Stimulated activated CD4-positive, alpha-beta T cell treated with anti-CD3 and anti-CD28 coated beads, Interleukin-12 subunit alpha, Interleukin-12 subunit beta, amount 100 ng/mL, for 48 hours (primary cell): ENCODE results near the gene DVL1.

ENCODE experiments used
- DNase-seq, 3 donors: peaks; one replicate each; pipeline ENCODE4 v3.0.0-alpha.2; 2020; ENCODE audit warnings: low read depth in 2 of 3, low spot score in 1 of 3

The DVL1 gene

DNA sequence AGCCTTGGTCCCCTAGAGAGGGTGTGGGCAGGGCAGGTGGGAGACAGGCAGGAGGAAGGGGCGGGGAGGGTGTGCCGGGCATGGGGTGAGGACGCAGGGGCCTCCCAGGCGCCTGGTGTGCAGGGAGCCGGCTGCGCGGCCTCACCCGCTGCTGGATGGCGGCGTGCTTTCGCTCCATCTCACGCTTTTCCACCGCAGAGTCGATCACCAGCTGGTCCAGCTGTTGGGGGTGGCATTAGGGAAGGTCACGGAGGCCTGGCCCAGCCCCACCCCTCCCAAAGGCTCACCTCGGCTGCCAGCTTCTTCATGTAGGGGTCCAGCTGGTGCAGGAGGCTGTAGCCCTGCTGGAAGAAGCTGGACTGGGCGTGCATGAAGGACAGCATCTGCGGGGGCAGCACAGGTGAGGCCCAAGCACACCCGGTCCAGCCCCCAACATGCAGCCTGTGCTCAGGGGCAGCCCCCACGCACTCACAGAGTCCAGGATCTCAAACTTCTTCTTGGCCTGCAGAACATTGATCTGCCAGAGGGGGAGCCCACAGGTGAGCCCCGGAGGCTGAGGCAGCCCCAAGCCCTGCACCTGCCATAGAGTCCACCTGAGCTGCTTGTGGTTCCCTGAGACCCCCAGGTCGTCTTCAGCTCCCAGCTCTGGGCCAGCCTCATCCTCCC, 49.4 kb downstream of the DVL1 start:
- no peak for DNase-seq

- no peak for DNase-seq
These were observed 50.1 kb downstream of the DVL1 start for GRCh38 chr1:1298861-1299685.

GRCh38 chr1:1297802-1298424, 51.3 kb downstream of the DVL1 start:
- no peak for DNase-seq

- DNase-seq: no peak
These were observed 52.9 kb downstream of the DVL1 start for GRCh38 chr1:1296070-1297061.

DNA sequence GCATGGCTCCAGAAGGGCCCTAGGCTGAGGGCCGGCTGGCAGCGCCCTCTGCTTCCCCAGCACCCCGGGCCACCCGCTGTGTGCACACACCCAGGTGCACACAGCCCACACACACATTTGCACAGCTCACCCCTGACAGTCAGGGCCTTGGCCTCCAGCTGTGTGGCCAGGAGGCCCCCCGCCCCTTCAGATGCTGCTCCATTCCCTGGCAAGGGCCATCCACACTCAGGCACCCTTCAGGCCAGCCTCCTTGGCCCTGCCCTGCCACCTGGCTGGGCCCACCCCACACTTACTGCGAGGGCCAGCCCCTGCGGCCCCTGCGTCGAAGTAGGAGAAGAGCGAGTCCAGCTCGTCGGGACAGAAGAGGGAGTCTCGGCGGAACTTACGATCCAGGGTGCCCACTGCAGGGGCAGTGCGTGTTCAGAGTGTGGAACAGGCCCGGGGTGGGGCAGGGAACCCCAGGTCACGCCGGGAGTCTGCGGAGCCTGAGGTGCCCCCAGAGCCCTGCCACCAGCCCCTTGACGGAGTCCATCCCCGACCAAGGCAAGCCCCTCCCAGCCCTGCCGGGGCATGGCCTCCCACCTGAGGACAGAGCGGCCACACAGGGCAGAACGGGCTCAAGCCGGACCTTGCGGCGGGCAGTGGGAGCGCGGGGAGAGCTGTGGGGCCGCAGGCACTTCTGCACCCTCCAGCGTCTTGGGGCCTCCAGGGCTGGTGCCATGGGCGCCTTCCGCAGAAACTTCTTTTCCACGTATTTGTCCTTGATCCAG, 53.9 kb downstream of the DVL1 start:
- DNase-seq: no peak

GRCh38 chr1:1294250-1294890, 54.8 kb downstream of the DVL1 start:
- no peak for DNase-seq

GRCh38 chr1:1293263-1294249, 55.7 kb downstream of the DVL1 start:
- no peak for DNase-seq

DNA sequence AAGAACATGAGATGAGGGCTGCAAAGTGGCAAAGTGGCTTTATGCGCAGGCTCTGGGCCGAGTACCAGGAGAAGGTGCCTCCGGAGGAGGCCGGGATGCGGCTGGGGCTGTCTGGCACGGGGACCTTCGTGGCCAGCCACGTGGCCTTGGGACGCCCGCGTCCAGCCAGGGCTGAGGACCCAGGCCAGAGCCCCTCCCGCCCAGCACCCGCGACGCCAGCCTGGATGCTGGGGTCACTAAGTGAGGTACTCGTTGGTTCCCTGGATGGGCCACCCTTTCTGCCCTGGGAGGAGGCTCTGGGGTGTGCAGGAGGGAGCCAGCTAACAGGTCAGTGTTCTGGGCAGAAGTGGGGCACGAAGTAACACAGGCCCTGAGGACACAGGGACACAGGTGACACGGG, 56.4 kb downstream of the DVL1 start:
- DNase-seq: no peak

- DNase-seq: no peak
These were observed 56.8 kb downstream of the DVL1 start for GRCh38 chr1:1292442-1292779.

GRCh38 chr1:1291548-1292441, 57.4 kb downstream of the DVL1 start:
- DNase-seq: peak in 1 of 3 donors; percentile 40

DNA sequence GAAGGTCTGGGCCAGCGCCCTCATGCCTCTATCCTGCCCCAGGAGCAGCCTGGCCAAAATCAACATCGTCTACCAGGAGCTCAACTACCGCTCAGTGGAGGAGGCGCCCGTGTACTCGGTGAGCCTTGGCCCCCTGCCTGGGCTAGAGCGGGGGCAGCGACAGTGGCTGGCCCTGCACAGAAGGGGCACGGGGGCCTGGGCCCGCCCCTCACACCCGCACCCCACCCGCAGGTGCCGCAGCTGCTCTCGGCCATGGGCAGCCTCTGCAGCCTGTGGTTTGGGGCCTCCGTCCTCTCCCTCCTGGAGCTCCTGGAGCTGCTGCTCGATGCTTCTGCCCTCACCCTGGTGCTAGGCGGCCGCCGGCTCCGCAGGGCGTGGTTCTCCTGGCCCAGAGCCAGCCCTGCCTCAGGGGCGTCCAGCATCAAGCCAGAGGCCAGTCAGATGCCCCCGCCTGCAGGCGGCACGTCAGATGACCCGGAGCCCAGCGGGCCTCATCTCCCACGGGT, 58.1 kb downstream of the DVL1 start:
- DNase-seq: no peak

- peak in 2 of 3 donors; percentile 38 to 59 for DNase-seq
These were observed 58.9 kb downstream of the DVL1 start for GRCh38 chr1:1290238-1290731.

- no peak for DNase-seq
These were observed 61.7 kb downstream of the DVL1 start for GRCh38 chr1:1287288-1288110.

- DNase-seq: no peak
These were observed 62.6 kb downstream of the DVL1 start for GRCh38 chr1:1286313-1287261.

DNA sequence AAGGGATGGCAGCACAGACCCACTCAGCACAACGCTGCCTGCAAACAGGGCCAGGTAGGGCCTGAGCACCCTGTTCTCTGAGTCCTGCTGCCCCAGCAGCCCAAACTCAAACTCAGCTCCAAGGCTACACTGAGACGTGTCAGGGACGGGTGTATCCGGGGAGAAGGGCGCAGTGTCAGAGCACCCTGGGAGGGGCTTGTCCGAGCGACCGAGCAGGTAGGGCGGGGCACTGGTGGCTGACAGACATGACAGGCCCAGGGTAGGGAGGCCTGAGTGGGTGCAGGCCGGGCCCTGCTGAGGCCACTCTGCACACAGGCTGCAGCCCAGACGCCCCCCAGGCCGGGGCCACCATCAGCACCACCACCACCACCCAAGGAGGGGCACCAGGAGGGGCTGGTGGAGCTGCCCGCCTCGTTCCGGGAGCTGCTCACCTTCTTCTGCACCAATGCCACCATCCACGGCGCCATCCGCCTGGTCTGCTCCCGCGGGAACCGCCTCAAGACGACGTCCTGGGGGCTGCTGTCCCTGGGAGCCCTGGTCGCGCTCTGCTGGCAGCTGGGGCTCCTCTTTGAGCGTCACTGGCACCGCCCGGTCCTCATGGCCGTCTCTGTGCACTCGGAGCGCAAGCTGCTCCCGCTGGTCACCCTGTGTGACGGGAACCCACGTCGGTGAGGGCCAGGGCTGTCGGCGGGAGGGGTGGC, 63.5 kb downstream of the DVL1 start:
- DNase-seq: no peak
